CD4-positive, alpha-beta T cell treated with Interleukin-21 for 1 hour (primary cell): ENCODE results near the gene RNASE3.
"Not testable (repeated sequence)": the region's sequence is repeated elsewhere in the genome, so short reads cannot be mapped to it uniquely, and the experiment has no call there.

Source experiments
- DNase-seq: peaks from one replicate; pipeline ENCODE4 v3.0.0-alpha.2; 2020

The RNASE3 gene

DNA sequence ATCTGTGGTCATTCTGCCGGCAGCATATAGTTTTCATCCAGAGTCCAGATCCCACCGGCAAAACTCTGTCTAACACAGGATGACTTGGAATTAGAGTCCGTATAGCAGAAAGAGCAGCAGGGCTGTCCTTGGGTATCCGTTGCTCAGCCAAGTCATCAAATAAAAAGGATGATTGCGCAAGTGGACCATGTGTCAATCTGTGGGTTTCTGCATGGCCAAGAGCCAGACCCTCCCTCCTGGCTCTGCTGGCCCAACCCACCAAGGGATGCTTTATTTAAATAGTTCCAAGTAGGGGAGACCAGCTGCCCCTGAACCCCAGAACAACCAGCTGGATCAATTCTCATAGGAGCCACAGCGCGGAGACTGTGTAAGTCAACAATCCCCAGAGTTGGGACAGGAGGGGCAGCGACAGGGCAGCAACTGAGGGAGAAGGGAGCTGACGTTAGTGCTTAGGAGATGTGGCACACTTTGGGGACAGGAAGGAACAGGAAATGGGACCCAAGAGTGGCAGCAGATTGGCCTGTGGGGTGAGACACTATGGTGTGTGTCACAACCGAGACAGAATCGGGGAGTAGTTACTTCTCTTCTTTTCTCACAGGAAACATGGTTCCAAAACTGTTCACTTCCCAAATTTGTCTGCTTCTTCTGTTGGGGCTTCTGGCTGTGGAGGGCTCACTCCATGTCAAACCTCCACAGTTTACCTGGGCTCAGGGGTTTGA, 28.0 kb downstream of the RNASE3 start:
- DNase-seq: not testable (repeated sequence)

DNA sequence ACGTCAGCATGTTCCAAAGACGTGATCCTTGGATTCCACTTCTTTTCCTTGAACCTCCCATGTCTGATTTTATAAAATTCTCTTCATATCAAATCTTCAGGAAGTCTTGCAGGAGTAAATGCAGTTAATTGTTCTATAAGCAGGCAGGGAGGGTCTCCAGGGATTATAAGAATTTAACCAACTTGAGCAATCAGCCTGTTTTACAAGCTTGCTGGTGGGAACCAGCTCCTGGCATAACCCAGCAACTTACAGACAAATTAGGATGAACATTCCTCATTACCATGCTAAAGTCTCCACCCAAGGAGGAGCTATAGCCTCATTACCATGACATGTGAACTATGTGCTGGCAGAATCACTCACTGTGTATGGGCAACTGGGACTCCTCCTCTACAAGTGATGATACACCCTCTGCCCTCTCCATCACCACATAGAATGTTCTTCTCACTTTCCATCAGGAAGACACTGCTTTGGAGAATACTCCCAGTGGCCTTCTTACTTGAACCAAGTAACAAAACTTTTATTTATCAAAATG, 32.6 kb downstream of the RNASE3 start:
- not testable (repeated sequence) for DNase-seq

DNA sequence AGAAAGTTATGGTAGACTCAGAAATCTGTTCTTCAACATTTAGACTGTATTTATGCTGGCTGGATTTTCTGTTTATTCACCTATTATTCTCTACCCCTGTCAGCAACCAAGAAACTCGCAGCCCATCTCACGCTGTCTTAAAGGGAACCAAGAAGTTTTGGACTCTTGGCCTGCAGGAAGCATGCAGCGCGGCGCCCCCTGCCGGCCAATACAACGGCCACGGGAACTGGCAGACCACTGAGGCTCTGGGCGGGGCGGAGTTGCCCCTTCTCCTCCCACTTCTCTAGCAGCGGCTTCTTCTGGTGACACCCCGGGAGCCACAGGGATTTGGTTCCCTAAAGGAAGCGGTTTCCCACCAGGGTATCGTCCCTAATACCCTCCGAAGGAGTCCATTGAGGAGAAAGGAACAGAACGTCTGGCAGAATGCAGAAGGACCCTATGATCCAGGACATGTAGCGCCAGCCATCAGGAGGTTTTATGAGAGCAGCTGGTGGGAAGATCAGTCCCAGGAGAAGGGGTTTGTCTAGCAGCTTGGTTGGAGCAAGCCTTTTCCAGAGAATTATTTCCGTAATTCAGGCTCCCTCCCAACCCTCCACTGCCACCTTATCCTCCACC, 43.1 kb downstream of the RNASE3 start:
- DNase-seq: no peak

DNA sequence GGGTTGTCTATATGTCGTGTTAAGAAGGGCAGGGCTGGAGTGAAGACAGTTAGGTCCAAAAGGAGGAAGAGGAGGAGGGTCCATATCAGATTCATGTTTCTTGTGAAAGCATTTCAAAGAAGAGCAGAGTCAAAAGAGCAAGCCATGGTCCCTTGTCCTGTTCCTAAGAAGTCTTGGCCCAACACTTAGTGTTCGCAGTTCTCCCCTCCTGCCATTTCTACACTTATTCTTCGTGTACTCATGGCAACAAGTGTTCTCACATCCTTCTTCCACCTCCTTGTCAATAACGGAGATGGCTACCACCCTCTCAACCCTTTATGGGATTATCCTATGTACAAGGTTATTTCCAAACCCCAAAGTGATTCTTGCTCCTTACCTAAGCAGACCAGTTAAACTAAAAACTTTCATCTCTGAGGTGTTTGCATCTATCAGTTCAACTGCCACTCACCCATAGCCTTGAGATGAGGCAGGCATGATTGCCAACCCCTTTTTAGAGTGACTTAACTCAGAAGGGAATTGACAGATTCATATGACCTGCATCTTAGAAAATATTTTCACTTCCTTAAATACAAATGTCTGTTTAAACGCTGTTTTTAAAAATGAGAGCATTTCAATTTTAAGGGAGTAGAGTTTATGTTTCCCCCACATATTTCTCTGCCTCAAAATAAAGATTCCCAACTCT, 44.3 kb downstream of the RNASE3 start:
- no peak for DNase-seq
